GM12878 (cell line): ENCODE measurements around the gene SNX30. TPM values are rescaled to one million over a fixed set of nuclear protein-coding genes. Genes with fewer than 3 reads are reported as not detected.
A peak's percentile ranks its signal among the peaks of the same experiment; 100 is the strongest.

Source experiments
- FOS ChIP-seq: IDR thresholded peaks from 3 replicates; pipeline ENCODE4 v1.6.1; 2011; ENCODE audit warnings: borderline replicate concordance; ENCODE audit not compliant: insufficient read length; ENCODE audit errors: extremely low read depth
- FOXK2 ChIP-seq: fragments of 450-650 bp; IDR thresholded peaks from 2 replicates; pipeline ENCODE4 v1.6.1; 2017; ENCODE audit warnings: mild to moderate bottlenecking, moderate library complexity
- HCFC1 ChIP-seq: fragments of 150-350 bp; IDR thresholded peaks from 2 replicates; pipeline ENCODE4 v1.6.1; 2014; ENCODE audit warnings: low read length
- IKZF2 ChIP-seq, 2 experiments: fragments of 450-650 bp; IDR thresholded peaks; 2 replicates each; pipeline ENCODE4 v1.6.1; 2017; ENCODE audit warnings: mild to moderate bottlenecking in 2 of 2, moderate library complexity in 2 of 2
- JUNB ChIP-seq: IDR thresholded peaks from 2 replicates; pipeline ENCODE4 v1.6.1; 2016; ENCODE audit warnings: antibody characterized with exemption, mild to moderate bottlenecking
- MLLT1 ChIP-seq: fragments of 450-650 bp; IDR thresholded peaks from 2 replicates; pipeline ENCODE4 v1.6.1; 2016; ENCODE audit warnings: mild to moderate bottlenecking
- MYC ChIP-seq: IDR thresholded peaks from 2 replicates; pipeline ENCODE4 v1.6.1; 2011; ENCODE audit warnings: mild to moderate bottlenecking, low read length, moderate library complexity, inconsistent platforms; ENCODE audit not compliant: insufficient read depth, insufficient replicate concordance, insufficient read length, severe bottlenecking
- NKRF ChIP-seq: fragments of 450-650 bp; conservative IDR thresholded peaks from 2 replicates; pipeline ENCODE4 v1.6.1; 2017; ENCODE audit warnings: mild to moderate bottlenecking, moderate library complexity
- PML ChIP-seq: IDR thresholded peaks from 2 replicates; pipeline ENCODE4 v1.6.1; 2012; ENCODE audit warnings: low read length, inconsistent platforms
- POLR2A ChIP-seq: IDR thresholded peaks from 2 replicates; pipeline ENCODE4 v1.6.1; 2011; ENCODE audit warnings: low read depth, mild to moderate bottlenecking, low read length
- POLR2AphosphoS2 ChIP-seq: IDR thresholded peaks from 2 replicates; pipeline ENCODE4 v1.6.1; 2011; ENCODE audit warnings: low read depth, mild to moderate bottlenecking, low read length, improper control_type of control experiment, moderate library complexity
- RELB ChIP-seq: fragments of 450-650 bp; IDR thresholded peaks from 2 replicates; pipeline ENCODE4 v1.6.1; 2017; ENCODE audit warnings: low read depth, mild to moderate bottlenecking, moderate library complexity
- RUNX3 ChIP-seq: IDR thresholded peaks from 2 replicates; pipeline ENCODE4 v1.6.1; 2012; ENCODE audit warnings: low read length, inconsistent platforms
- ZBTB11 ChIP-seq: fragments of 450-650 bp; formaldehyde crosslinking; IDR thresholded peaks from 2 replicates; pipeline ENCODE4 v1.5.0; 2022; ENCODE audit warnings: mild to moderate bottlenecking, missing genetic modification characterization
- ZBTB4 ChIP-seq: fragments of 450-650 bp; formaldehyde crosslinking; IDR thresholded peaks from 2 replicates; pipeline ENCODE4 v1.4.0; 2022; ENCODE audit warnings: mild to moderate bottlenecking, moderate library complexity
- ZNF217 ChIP-seq: fragments of 450-650 bp; IDR thresholded peaks from 2 replicates; pipeline ENCODE4 v1.6.1; 2017; ENCODE audit warnings: antibody characterized with exemption, mild to moderate bottlenecking
- ZNF384 ChIP-seq: IDR thresholded peaks from 2 replicates; pipeline ENCODE4 v1.6.1; 2012; ENCODE audit warnings: low read depth, mild to moderate bottlenecking, low read length, improper control_type of control experiment, borderline replicate concordance
- polyA plus RNA-seq, 11 experiments: library from polyadenylated mRNA; depleted of rRNA in 4 of 11; unstranded in 6 of 11; stranded (reverse) in 5 of 11; fragments of >200 nt; fragmentation: Nextera tagmentation in 4 of 11; fragmentation: Illumina TruSeq in 1 of 11; extraction: Ambion mirVana in 4 of 11; extraction: Trizol in 1 of 11; gene quantifications; 1 replicate in 1 of 11; 2 replicates in 10 of 11; pipeline versions ENCODE4 v1.2.1 to v1.2.3, GENCODE V29; 2011 to 2016; ENCODE audit warnings: inconsistent platforms in 2 of 11, missing spikeins in 2 of 11, low read depth in 1 of 11
- total RNA-seq, 4 experiments: library from RNA; depleted of rRNA in 3 of 4; stranded (reverse); fragments of >200 nt in 3 of 4; fragmentation: Illumina TruSeq in 1 of 4; extraction: Trizol in 1 of 4; gene quantifications; 2 replicates each; pipeline versions ENCODE4 v1.2.1 to v1.2.3, GENCODE V29; 2013 to 2021

Gene SNX30
- total and polyA plus RNA-seq, 10 of the 15 experiments (the other 5 are each of a cell fraction or from before 2014, with no cell fraction given) = 0.53 to 4.0 (median 1.5) TPM

GRCh38 chr9:112717661-112718331 is 32.8 kb upstream of the SNX30 start, which contains the start of gene INIP (continued):
- TF ChIP-seq RELB (peak; percentile 80), JUNB (no peak), NKRF (peak; percentile 94), FOXK2 (no peak), ZBTB11 (no peak), MYC (no peak), HCFC1 (no peak), ZNF217 (no peak), POLR2A (peak; percentile 93), IKZF2 (IDR thresholded peaks at IDR 0.05) (no peak), ZNF384 (peak; percentile 18; the same call in 1 of the 2 replicates), PML (peak; percentile 48; the same call in 1 of the 2 replicates), MLLT1 (peak; percentile 64), POLR2AphosphoS2 (peak; percentile 55; the same call in 1 of the 2 replicates), FOS (no peak), ZBTB4 (CRISPR knock-in tag) (no peak), RUNX3 (no peak)
